AML-193 (cell line): Measurements from ENCODE around the gene SHMT2.

ENCODE experiments used
- DNase-seq, 2 experiments: peaks; one replicate each; lab custom pipeline; 2025; lab: John Stamatoyannopoulos, UW

Gene SHMT2

DNA sequence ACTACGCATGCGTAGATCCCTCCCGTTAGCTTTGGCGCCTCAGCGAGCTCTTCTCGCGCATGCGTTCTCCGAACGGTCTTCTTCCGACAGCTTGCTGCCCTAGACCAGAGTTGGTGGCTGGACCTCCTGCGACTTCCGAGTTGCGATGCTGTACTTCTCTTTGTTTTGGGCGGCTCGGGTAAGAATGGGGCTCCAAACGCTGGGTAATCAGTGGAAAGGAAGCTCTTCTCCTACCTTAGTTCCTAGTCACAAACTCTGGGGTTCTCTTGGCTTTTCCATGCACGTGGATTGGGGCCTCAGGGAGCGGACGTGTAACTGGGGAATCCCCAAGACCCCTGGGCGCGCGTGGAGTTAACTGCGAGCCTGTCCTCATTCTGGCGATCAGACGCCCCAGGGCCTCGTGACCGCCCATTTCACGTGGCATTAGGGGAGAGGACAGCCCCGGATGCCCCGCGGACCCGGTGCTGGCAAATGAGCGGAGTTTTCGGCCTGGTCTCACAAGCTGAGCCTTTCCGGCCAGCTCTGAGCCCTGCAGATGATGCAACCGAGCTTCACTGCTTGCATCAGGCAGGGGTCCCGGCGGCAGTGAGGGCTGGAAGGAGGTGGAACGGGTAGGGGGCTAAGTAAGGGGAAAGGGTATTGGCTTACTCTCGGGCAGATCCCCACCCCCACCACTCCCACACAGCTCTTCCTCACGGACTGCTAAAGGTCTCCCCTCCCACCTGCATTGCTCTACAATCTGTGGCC is at the start of gene SHMT2:
SHMT2 (plus strand) TSS at position 78 of the 747 bp plus-strand sequence; CDS start at position 146, 68 bp downstream.
- DNase-seq: peak; percentile 95

DNA sequence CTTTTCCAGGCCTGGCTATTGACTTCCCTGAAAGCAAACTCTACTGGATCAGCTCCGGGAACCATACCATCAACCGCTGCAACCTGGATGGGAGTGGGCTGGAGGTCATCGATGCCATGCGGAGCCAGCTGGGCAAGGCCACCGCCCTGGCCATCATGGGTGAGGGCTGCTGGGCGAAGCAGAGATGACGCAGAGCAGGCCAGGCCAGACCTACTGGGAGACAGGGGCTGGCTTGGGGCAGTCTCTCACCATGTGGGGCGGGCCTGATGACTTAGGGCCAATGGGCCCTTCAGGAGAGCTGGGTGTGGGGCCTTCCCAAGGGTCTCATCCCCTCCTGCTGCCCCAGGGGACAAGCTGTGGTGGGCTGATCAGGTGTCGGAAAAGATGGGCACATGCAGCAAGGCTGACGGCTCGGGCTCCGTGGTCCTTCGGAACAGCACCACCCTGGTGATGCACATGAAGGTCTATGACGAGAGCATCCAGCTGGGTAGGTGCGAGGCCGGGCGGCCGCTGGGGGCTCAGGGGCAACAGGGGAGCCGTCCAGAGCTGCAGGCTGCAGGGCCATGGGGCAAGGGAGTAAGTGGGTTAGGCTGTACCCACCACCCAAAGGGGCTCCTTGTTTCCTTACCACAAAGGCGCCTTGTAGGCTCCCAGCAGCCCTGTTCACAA is 49.1 kb upstream of the SHMT2 start:
- DNase-seq: no peak

DNA sequence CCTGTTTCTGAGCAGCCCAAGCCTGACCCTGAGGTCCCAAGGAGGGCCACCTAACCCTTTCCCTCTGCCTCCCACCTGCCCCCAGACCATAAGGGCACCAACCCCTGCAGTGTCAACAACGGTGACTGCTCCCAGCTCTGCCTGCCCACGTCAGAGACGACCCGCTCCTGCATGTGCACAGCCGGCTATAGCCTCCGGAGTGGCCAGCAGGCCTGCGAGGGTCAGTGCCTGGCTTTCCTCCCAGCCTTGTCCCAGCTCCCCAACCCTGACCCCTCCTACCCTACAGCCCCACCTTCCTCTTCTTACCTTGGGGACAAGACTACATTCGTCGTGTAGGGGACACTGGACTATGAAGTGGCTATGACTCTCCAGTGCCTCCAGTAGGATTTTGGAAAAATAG is 48.4 kb upstream of the SHMT2 start:
- no peak for DNase-seq

DNA sequence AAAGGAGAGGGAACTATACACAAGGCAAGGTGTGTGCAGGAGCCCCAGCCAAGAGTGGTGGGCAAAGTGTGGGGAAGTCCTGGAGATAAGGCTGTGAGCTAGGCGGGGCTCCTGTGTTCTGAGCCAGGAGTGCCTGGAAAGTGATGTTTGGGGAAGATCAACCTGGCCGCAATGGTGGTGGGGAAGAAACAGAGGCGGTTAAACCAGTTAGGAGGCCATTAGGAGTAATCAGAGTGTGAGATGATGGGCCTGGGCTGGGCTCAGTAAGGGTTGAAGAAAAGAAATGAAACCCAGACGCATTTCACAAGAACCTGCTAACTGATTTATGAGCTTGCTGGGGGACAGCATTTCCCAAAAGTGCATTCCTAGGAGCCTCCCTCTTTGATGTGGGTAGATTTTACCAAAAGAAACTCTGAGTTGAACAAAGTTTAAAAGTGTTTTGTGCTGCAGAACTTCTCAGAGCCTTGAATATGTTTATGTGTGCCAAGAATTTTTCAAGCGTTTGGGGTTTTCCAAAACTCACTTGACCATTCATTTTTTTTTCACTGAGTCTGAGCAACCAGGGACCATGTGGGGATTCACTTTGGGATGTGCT is 47.9 kb upstream of the SHMT2 start:
- DNase-seq: no peak

DNA sequence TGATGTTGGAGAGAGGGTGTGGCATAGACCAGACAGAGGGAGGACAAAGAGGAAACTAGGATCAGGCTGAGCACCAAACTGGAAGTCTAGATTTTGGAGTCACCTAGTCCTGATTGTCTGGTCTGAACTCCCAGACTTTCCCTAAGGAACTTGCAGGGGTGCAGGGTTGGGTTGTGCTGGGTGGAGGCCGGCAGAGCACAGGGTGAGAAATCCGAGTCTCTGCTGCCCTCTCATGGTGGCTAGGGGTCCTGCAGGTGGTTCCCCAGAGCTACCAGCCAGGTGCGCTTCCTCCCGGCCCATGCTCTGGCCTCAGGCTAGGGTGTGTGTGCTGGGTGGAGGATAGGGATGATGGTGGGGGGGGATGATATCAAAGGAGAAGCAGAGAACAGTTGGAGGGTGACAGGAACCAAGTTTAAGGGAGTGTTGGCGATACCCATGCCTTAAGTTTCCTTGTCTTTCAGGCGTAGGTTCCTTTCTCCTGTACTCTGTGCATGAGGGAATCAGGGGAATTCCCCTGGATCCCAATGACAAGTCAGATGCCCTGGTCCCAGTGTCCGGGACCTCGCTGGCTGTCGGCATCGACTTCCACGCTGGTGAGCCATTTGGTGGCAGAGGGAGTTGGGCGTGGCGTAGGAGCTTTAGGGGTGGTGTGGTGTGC is 46.5 kb upstream of the SHMT2 start:
- DNase-seq: peak; percentile 20 to 30

DNA sequence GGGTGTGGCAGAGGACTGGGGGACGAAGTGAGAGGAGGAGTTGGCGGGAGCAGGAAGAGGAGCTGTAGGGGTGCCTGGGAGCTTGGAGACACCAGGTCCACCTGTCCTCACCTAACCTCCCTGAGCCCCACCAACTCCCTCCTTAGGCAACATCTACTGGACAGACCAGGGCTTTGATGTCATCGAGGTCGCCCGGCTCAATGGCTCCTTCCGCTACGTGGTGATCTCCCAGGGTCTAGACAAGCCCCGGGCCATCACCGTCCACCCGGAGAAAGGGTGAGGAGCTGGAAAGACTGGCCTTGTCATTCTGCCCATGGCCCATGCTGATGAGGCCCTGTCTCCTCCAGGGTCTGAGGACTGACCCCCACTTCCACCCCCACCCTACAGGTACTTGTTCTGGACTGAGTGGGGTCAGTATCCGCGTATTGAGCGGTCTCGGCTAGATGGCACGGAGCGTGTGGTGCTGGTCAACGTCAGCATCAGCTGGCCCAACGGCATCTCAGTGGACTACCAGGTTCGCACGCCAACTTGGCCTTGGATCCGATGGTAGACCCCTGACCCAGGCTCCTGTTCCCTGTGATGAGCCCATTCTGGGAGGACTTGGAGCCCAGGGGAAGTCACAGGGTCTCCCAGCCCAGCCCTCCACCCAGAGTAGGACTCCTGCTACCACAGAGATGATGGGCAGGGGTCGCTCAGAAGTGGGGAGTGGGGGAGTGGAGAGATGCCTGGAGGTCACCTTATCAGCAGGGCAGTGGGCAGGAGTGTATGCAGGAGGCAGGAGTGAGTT is 45.4 kb upstream of the SHMT2 start:
- DNase-seq: no peak

DNA sequence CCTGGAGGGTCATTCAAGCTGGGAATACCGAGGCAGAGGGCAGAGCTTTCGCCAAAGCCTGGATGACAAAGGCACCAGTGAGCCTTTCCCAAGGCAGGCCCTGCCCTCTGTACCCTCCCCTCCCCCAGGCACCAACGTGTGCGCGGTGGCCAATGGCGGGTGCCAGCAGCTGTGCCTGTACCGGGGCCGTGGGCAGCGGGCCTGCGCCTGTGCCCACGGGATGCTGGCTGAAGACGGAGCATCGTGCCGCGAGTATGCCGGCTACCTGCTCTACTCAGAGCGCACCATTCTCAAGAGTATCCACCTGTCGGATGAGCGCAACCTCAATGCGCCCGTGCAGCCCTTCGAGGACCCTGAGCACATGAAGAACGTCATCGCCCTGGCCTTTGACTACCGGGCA is 44.1 kb upstream of the SHMT2 start:
- no peak for DNase-seq

DNA sequence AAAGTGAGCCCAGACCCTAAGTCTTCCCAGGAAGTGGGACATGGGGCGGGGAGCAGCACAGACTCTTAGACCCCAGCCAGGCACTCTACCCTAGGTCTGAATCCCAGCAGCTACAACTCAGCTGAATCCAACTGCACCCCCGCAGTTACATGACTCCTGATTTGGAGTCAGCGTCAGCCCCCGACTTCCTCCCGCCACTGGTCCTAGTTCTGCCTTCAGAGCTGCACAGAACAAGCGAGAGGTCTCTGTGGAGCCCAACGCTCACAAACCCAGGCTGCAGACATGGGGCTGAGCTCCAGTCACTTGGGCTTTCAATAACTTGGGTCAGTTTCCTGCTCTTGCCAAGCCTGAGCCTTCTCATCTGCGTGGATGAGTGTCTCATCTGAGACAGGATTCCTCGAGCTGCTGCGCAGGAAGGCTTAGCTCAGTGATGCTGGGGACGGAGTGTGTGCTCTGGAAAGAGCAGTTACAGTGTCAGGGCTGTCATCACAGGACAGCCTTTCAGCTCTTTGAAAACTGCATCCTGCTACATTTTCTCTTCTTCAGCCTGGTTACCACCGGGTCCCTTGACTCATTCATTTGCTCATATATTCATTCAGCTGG is 43.5 kb upstream of the SHMT2 start:
- DNase-seq: no peak

DNA sequence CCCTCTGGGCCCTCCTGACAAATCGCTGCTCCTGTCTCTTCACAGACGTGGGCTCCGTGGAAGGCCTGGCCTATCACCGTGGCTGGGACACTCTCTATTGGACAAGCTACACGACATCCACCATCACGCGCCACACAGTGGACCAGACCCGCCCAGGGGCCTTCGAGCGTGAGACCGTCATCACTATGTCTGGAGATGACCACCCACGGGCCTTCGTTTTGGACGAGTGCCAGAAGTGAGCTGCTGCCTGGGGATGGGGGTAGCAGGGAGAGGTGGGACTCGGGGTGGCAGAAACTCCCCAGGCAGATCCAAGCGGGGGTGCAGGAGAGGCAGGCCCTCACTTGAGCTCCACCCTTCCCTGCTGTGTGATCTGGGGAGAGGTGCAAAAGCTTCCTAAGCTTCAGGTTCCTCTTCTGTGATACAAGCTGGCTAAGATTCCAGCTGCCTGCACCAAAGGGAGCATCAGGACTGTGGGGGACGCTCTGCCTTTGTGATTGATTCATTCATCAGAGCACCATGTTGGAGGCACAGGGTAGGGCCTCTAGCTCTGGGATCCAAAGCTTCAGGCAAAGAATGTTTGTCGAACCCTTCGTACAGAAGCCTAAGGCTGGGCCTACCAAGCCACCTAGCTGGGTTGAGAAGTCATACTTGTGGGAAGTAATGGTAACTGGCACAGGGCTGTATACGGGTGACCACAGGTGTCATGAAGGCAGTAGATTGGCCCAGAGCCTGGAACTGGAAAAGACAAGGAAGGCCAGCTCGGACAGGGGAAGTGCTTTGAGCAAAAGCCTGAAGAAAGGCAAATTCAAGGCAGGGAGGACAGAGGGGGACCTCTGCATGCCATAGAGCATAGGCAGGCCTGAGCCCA is 42.1 kb upstream of the SHMT2 start:
- DNase-seq: no peak

DNA sequence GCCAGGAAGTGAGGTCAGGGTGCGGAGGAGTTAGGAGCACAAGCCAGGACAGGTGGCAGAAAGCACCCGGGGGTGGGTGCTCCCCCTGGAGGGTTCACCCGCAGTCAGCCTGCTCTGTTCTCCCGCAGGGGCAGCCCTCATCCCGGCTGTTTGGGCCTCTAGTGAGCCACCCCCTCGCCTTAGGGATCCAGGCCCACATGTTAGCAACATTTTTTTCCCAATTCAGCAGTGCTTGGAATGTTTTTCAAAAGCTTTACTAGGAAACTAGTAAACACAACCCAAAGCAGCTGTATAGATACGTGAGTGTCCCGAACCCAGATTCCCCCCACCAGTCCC is 41.5 kb upstream of the SHMT2 start:
- no peak for DNase-seq

DNA sequence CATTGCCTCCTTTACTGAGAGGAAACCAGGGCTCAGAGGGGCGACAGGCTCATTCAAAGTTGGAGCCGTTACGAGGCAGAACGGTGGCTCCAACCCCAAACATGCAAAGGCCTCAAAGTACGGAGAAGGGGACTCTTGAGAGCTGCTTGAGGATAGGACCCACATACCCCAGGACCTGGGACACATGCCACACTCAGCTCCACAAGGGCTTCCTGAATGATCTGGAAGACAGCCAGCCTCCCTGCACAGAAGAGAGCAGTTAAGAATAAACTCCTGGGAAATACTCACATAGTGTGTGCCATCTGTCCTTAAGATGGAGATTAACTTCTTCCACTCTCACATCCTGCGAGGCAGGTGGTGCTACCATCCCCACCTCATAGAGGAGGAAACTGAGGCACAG is 39.5 kb upstream of the SHMT2 start:
- DNase-seq: no peak

DNA sequence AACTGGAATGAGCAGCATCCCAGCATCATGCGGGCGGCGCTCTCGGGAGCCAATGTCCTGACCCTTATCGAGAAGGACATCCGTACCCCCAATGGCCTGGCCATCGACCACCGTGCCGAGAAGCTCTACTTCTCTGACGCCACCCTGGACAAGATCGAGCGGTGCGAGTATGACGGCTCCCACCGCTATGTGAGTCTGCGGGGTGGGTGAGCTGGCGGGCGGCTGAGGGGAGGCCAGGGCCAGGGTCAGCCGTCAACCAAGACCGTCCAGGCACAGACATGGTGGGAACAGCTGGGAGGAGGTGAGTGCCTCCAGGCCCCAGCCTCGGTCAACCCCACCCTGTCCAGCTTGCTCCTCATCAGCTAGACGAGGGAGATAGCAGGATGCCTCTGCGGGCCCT is 38.7 kb upstream of the SHMT2 start:
- no peak for DNase-seq

DNA sequence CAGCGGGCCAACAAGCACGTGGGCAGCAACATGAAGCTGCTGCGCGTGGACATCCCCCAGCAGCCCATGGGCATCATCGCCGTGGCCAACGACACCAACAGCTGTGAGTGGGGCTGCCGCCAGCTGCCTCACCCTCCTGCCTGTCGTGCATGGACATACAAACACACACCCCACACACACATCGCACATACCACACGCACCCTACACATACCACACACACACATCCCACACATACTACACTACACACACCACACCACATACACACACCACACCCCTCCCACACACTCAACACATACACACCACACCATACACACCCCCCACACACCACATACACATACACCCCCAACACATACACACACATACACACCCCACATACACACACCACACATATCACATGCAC is 38.1 kb upstream of the SHMT2 start:
- no peak for DNase-seq

DNA sequence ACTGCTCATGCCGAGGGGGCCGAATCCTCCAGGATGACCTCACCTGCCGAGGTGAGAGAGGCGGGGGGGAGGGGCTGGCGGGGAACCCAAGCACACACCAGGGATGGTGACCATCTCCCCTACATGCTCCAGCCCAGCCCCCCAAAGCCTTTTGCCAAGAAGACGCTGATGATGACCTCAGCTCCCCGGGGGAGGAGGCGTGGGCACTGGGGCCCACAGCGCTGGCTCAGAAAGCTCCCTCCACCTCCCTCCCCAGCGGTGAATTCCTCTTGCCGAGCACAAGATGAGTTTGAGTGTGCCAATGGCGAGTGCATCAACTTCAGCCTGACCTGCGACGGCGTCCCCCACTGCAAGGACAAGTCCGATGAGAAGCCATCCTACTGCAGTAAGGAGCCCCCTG is 36.6 kb upstream of the SHMT2 start:
- no peak for DNase-seq

DNA sequence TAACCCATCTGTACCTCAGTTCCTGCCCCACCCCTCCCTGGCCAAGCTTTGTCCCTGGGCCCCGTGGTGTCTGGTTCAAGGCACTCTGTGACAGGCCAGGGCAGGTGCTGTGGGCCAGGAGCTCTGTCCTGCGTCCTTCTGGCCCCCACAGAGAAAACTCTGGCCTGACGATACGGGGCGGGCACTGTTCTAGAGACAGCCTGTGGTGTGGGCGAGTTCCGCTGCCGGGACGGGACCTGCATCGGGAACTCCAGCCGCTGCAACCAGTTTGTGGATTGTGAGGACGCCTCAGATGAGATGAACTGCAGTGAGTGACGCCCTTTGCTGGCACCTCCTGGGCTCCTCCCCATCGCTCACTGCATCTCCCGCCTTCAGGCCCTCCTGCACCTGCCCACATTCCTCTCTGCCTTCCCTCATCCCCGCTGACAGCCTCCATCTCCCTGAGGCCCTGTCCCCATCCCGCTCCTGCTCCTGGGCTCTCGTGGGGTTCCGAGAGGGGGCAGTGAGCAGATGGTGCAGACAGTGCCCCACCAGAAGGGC is 35.7 kb upstream of the SHMT2 start:
- DNase-seq: no peak

DNA sequence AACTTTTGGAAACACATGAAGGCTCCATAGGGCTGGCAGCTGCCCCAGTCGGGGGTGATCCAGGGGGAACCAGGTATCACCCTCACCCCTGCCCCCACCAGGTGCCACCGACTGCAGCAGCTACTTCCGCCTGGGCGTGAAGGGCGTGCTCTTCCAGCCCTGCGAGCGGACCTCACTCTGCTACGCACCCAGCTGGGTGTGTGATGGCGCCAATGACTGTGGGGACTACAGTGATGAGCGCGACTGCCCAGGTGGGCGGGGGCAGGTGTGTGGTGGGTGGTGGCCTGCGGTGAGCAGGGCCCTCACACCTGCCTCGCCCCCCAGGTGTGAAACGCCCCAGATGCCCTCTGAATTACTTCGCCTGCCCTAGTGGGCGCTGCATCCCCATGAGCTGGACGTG is 35.3 kb upstream of the SHMT2 start:
- DNase-seq: no peak

DNA sequence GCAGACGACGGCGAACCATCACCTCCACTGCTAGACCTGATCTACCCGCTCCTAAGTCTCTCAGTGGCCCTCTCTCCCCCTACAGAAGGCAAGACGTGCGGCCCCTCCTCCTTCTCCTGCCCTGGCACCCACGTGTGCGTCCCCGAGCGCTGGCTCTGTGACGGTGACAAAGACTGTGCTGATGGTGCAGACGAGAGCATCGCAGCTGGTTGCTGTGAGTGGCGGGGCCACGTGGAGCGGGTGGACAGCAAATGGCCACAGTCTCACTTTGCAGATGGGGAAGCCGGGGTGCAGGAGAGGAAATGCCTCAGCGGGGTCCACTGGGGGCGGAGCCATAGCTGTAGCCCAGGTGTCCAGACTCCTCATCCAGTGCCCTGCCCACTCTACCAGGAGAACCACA is 34.3 kb upstream of the SHMT2 start:
- no peak for DNase-seq

DNA sequence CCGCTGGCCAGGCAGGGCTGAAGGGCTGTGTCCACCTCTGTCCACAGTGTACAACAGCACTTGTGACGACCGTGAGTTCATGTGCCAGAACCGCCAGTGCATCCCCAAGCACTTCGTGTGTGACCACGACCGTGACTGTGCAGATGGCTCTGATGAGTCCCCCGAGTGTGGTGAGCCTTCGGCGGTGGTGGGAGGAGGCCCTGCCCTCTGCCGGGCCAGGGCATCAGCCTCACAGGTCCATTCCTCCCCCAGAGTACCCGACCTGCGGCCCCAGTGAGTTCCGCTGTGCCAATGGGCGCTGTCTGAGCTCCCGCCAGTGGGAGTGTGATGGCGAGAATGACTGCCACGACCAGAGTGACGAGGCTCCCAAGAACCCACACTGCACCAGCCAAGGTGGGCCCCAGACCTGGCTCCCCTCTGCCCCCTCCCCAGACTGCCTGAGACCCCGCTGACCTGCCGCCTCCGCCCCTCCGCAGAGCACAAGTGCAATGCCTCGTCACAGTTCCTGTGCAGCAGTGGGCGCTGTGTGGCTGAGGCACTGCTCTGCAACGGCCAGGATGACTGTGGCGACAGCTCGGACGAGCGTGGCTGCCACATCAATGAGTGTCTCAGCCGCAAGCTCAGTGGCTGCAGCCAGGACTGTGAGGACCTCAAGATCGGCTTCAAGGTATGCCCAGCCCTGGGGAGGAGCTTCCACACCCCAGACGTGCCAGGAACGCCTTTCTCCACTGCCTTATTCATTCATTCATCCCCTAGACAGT is 33.7 kb upstream of the SHMT2 start:
- no peak for DNase-seq

DNA sequence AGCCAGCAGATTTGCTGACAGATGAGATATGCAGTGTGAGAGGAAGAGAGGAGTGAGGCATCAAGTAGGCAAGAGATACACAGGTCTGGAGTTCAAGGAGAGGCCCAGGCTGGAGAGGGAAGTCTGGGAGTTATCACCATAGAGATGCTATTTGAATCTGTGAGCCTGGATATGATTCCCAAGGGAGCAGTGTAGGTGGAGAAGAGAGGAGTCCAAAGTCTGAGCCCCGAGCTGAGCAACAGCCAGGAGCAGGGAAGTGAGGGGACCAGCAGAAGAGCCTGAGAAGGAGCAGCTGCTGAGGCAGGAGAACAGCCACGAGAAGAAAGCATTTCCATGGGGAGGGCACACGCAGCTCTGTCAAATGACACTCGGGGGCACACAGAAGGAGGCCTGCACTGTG is 33.1 kb upstream of the SHMT2 start:
- no peak for DNase-seq

DNA sequence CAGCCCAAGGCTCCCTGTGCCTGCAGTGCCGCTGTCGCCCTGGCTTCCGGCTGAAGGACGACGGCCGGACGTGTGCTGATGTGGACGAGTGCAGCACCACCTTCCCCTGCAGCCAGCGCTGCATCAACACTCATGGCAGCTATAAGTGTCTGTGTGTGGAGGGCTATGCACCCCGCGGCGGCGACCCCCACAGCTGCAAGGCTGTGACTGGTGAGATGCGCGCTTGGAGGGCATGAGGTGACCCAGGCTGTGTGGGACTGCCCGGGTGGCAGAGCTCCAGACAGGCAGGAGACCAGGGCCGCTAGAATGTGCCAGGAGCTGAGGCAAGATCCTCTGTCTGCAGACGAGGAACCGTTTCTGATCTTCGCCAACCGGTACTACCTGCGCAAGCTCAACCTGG is 32.6 kb upstream of the SHMT2 start:
- DNase-seq: no peak
